ENCODE measurements around the gene VWC2. TPM values are rescaled to one million over a fixed set of nuclear protein-coding genes. Genes with fewer than 3 reads are reported as not detected.

Gene VWC2
- total and polyA plus RNA-seq, 12 donors: under 0.01 to 0.04 (median under 0.01) TPM; not detected in 7

DNA sequence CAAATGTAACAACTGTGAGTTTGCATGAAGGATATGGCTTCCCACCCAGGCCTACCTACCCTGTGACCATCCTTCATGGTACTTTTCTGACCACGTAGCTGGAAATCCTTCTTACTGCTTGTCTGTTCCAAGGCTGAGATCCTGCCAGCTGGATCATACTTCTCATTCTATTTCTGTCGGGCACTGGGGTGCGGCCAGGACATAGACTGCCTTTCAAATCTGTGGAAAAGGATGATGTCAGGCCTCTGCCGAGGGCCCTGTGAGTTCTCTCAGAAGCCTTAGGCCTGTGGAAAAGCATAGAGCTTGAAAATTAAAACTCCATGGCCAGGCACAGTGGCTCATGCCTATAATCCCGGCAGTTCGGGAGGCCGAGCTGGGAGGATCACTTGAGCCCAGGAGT is 10.0 kb downstream of the VWC2 start:
- Histone ChIP-seq H3K9me3 (replicated peaks in 1 of 3) (no peaks in the 10 kb centered on the region), H3K27ac (no peak overlapping the region), H3K27me3 (no peaks in the 10 kb centered on the region), H3K36me3 (replicated peaks in 1 of 2) (no peaks in the 10 kb centered on the region), H3K4me3 (no peak overlapping the region), H3K4me1 (replicated peaks in 1 of 2) (no peaks in the 10 kb centered on the region)
- intact Hi-C loops (cut with DNase I): no loop called here
- WGBS, 4 donors: 71 to 82% (median 77%) methylated on average over 7 of the region's 7 CpGs
- TF ChIP-seq CTCF (IDR thresholded peaks at IDR 0.05) (no peak), POLR2A (IDR thresholded peaks at IDR 0.05) (no peak)
- DNase-seq: no peak

DNA sequence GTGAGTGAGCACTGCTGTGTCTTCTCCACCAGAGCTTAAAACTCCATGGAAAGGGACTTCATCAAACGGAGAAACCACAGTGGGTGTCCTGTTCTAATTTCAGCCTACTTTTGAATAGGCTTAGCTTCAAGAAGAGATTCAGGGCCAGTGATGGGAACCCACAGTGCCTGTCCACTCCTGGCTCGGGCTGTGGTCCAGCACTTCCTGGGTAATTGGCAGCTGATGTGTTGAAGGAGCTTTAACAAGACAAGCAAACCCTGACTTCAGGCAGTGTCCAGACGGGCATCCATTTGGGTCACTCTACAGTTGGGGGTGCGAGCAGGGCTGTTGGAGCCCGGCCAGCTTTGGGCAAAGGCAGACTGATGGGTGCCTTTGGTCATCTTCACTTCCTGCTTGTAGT is 14.5 kb downstream of the VWC2 start:
- WGBS, 4 donors: 72 to 78% (median 77%) methylated on average over 3 to 5 of the region's 5 CpGs
- H3K27ac ChIP-seq: no peak overlapping the region
- no peaks in the 10 kb centered on the region for H3K4me1 ChIP-seq (replicated peaks in 1 of 2)
- no peaks in the 10 kb centered on the region for H3K36me3 ChIP-seq (replicated peaks in 1 of 2)
- H3K27me3 ChIP-seq: no peaks in the 10 kb centered on the region
- intact Hi-C loops (cut with DNase I): no loop called here
- DNase-seq: no peak
- H3K9me3 ChIP-seq (replicated peaks in 1 of 3): no peaks in the 10 kb centered on the region
- no peak for TF ChIP-seq POLR2A (IDR thresholded peaks at IDR 0.05)
- TF ChIP-seq CTCF (IDR thresholded peaks at IDR 0.05): no peak
- H3K4me3 ChIP-seq: no peak overlapping the region

DNA sequence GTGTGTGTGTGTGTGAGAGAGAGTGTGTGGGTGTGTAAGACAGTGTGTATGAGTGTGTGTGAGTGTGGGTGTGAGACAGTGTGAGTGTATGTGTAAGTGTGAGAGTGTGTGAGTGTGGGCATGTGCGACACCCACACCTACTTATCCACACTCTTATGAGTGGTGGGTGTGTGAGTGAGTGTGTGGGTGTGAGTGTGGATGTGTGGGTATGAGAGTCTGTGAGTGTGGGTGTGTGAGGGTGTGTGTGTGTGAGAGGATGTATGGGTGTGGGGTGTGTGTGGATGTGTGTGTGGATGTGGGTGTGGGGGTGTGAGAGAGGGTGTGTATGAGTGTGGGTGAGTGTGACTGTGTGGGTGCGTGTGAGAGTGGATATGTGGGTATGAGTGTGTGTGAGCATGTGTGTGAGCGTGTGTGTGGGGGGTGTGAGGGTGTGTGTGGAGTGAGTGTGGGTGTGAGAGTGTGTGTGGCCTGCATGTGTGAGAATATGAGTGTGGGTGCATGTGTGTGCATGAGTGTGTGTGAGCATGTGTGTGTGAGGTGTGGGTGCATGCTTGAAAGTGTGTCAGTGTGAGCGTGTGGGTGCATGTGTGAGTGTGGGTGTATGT is 15.1 kb downstream of the VWC2 start:
- TF ChIP-seq POLR2A (IDR thresholded peaks at IDR 0.05): no peak
- no peak for TF ChIP-seq CTCF (IDR thresholded peaks at IDR 0.05)
- H3K4me3 ChIP-seq: no peak overlapping the region
- intact Hi-C loops (cut with DNase I): no loop called here
- no peak overlapping the region for H3K27ac ChIP-seq
- no peaks in the 10 kb centered on the region for H3K36me3 ChIP-seq (replicated peaks in 1 of 2)
- H3K9me3 ChIP-seq (replicated peaks in 1 of 3): no peaks in the 10 kb centered on the region
- no peaks in the 10 kb centered on the region for H3K27me3 ChIP-seq
- 85 to 93% (median 92%) methylated on average over 4 of the region's 4 CpGs for WGBS, 4 donors
- H3K4me1 ChIP-seq (replicated peaks in 1 of 2): no peaks in the 10 kb centered on the region
- DNase-seq: no peak

- intact Hi-C loops (cut with DNase I): no loop called here
Observed at GRCh38 chr7:49789736-49790135, 16.3 kb downstream of the VWC2 start.

More at GRCh38 chr7:49789736-49790135, 16.3 kb downstream of the VWC2 start:
- H3K36me3 ChIP-seq (replicated peaks in 1 of 2): no peaks in the 10 kb centered on the region
- 73 to 79% (median 75%) methylated on average over 8 of the region's 8 CpGs for WGBS, 4 donors
- TF ChIP-seq CTCF (IDR thresholded peaks at IDR 0.05): no peak
- no peak overlapping the region for H3K4me3 ChIP-seq
- H3K27ac ChIP-seq: no peak overlapping the region
- H3K4me1 ChIP-seq (replicated peaks in 1 of 2): no peaks in the 10 kb centered on the region
- H3K9me3 ChIP-seq (replicated peaks in 1 of 3): no peaks in the 10 kb centered on the region
- no peaks in the 10 kb centered on the region for H3K27me3 ChIP-seq
- DNase-seq: no peak

All from adrenal gland (tissue), 12 donors.